SK-N-SH treated with all-trans-retinoic acid at 6 μM for 48 hours (cell line): Measurements from ENCODE around the gene HLF.
"Not testable (repeated sequence)": the region's sequence is repeated elsewhere in the genome, so short reads cannot be mapped to it uniquely, and the experiment has no call there.

Source experiments
- BACH2 ChIP-seq: fragments of 250-450 bp; sonication (Bioruptor Pico); IDR thresholded peaks from 2 replicates; pipeline ENCODE4 v1.9.0; 2021; ENCODE audit warnings: mild to moderate bottlenecking, borderline replicate concordance
- CREB5 ChIP-seq: fragments of 250-450 bp; sonication (Bioruptor Pico); IDR thresholded peaks from 2 replicates; pipeline ENCODE4 v1.5.1; 2020; ENCODE audit warnings: low read depth, mild to moderate bottlenecking, moderate library complexity
- ISL1 ChIP-seq: fragments of 250-450 bp; sonication (Bioruptor Pico); IDR thresholded peaks from 2 replicates; pipeline ENCODE4 v2.1.2; 2022; ENCODE audit warnings: mild to moderate bottlenecking, moderate library complexity
- TCF4 ChIP-seq: fragments of 250-450 bp; sonication (Bioruptor Pico); IDR thresholded peaks from 2 replicates; pipeline ENCODE4 v1.8.0; 2021; ENCODE audit warnings: mild to moderate bottlenecking, moderate library complexity, borderline replicate concordance
- TOX ChIP-seq: fragments of 250-450 bp; sonication (Bioruptor Pico); IDR thresholded peaks from 2 replicates; pipeline ENCODE4 v1.8.0; 2021; ENCODE audit warnings: mild to moderate bottlenecking, moderate library complexity, borderline replicate concordance
- ZFP30 ChIP-seq: fragments of 450-650 bp; formaldehyde crosslinking; IDR thresholded peaks from 2 replicates; pipeline ENCODE4 v1.5.0; 2022; ENCODE audit warnings: mild to moderate bottlenecking, moderate library complexity

- TF ChIP-seq CREB5; ISL1 (CRISPR knock-in tag); BACH2; TCF4 (CRISPR knock-in tag); TOX (CRISPR knock-in tag); ZFP30 (CRISPR knock-in tag): not testable (repeated sequence)
These were observed 63.8 kb downstream of the HLF start for GRCh38 chr17:55328514-55328913.
